HEK293 (cell line): ENCODE measurements around the gene ALDOA.

Experiments used
- ELK4 ChIP-seq: IDR thresholded peaks from 2 replicates; pipeline ENCODE4 v1.6.1; 2011; ENCODE audit warnings: mild to moderate bottlenecking, low read depth, low read length, borderline replicate concordance
- GFI1B ChIP-seq: fragments of 450-650 bp; formaldehyde crosslinking; IDR thresholded peaks from 2 replicates; pipeline ENCODE4 v1.5.1; 2016; ENCODE audit warnings: missing biosample characterization, missing genetic modification characterization
- KLF1 ChIP-seq: fragments of 450-650 bp; formaldehyde crosslinking; IDR thresholded peaks from 2 replicates; pipeline ENCODE4 v1.5.1; 2016; ENCODE audit warnings: missing biosample characterization, missing genetic modification characterization
- KLF7 ChIP-seq: fragments of 450-650 bp; formaldehyde crosslinking; IDR thresholded peaks from 2 replicates; pipeline ENCODE4 v1.5.1; 2016; ENCODE audit warnings: missing biosample characterization, missing genetic modification characterization, borderline replicate concordance
- KLF8 ChIP-seq: fragments of 450-650 bp; formaldehyde crosslinking; IDR thresholded peaks from 2 replicates; pipeline ENCODE4 v1.5.1; 2016; ENCODE audit warnings: missing biosample characterization, missing genetic modification characterization
- OVOL3 ChIP-seq: fragments of 450-650 bp; formaldehyde crosslinking; IDR thresholded peaks from 2 replicates; pipeline ENCODE4 v1.5.1; 2016; ENCODE audit warnings: missing biosample characterization, missing genetic modification characterization
- SALL2 ChIP-seq: fragments of 450-650 bp; formaldehyde crosslinking; IDR thresholded peaks from 2 replicates; pipeline ENCODE4 v1.5.0; 2017; ENCODE audit warnings: missing biosample characterization, mild to moderate bottlenecking, missing genetic modification characterization, borderline replicate concordance
- ZBTB21 ChIP-seq: fragments of 450-650 bp; formaldehyde crosslinking; IDR thresholded peaks from 2 replicates; pipeline ENCODE4 v1.5.1; 2017; ENCODE audit warnings: missing biosample characterization, missing genetic modification characterization
- ZEB2 ChIP-seq: fragments of 450-650 bp; formaldehyde crosslinking; IDR thresholded peaks from 2 replicates; pipeline ENCODE4 v1.5.1; 2016; ENCODE audit warnings: missing biosample characterization, missing genetic modification characterization
- ZFHX2 ChIP-seq: fragments of 450-650 bp; formaldehyde crosslinking; conservative IDR thresholded peaks from 2 replicates; pipeline ENCODE4 v1.5.1; 2016; ENCODE audit warnings: missing biosample characterization, missing genetic modification characterization
- ZFP69B ChIP-seq: fragments of 450-650 bp; formaldehyde crosslinking; IDR thresholded peaks from 2 replicates; pipeline ENCODE4 v1.5.1; 2016; ENCODE audit warnings: missing biosample characterization, missing genetic modification characterization
- ZIC2 ChIP-seq: fragments of 450-650 bp; formaldehyde crosslinking; IDR thresholded peaks from 2 replicates; pipeline ENCODE4 v1.5.1; 2016; ENCODE audit warnings: missing biosample characterization, missing genetic modification characterization
- ZNF132 ChIP-seq: fragments of 450-650 bp; formaldehyde crosslinking; IDR thresholded peaks from 2 replicates; pipeline ENCODE4 v1.5.1; 2017; ENCODE audit warnings: missing biosample characterization, missing genetic modification characterization, borderline replicate concordance
- ZNF133 ChIP-seq: fragments of 450-650 bp; formaldehyde crosslinking; IDR thresholded peaks from 2 replicates; pipeline ENCODE4 v1.5.1; 2016; ENCODE audit warnings: missing biosample characterization, missing genetic modification characterization
- ZNF138 ChIP-seq: fragments of 450-650 bp; formaldehyde crosslinking; IDR thresholded peaks from 2 replicates; pipeline ENCODE4 v1.5.1; 2016; ENCODE audit warnings: missing biosample characterization, missing genetic modification characterization, borderline replicate concordance
- ZNF155 ChIP-seq: fragments of 450-650 bp; formaldehyde crosslinking; IDR thresholded peaks from 2 replicates; pipeline ENCODE4 v1.5.1; 2016; ENCODE audit warnings: missing biosample characterization, missing genetic modification characterization
- ZNF174 ChIP-seq: fragments of 450-650 bp; formaldehyde crosslinking; IDR thresholded peaks from 2 replicates; pipeline ENCODE4 v1.5.0; 2017; ENCODE audit warnings: missing biosample characterization, mild to moderate bottlenecking, missing genetic modification characterization
- ZNF184 ChIP-seq: fragments of 450-650 bp; IDR thresholded peaks from 2 replicates; pipeline ENCODE4 v1.5.1; 2018; ENCODE audit warnings: missing biosample characterization, mild to moderate bottlenecking, missing genetic modification characterization
- ZNF2 ChIP-seq: fragments of 450-650 bp; formaldehyde crosslinking; IDR thresholded peaks from 2 replicates; pipeline ENCODE4 v1.5.1; 2016; ENCODE audit warnings: missing biosample characterization, missing genetic modification characterization
- ZNF24 ChIP-seq: fragments of 450-650 bp; formaldehyde crosslinking; IDR thresholded peaks from 2 replicates; pipeline ENCODE4 v1.5.1; 2016; ENCODE audit warnings: missing biosample characterization, missing genetic modification characterization
- ZNF274 ChIP-seq, 2 experiments: fragments of 200-500 bp in 1 of 2; fragments of 450-650 bp in 1 of 2; sonication (Bioruptor generic) in 1 of 2; formaldehyde crosslinking in 1 of 2; IDR thresholded peaks; 2 replicates each; pipeline versions ENCODE4 v1.5.1 to v1.6.1; 2014 to 2016; ENCODE audit warnings: borderline replicate concordance in 1 of 2, inconsistent platforms in 1 of 2, low read length in 1 of 2, missing biosample characterization in 1 of 2, missing genetic modification characterization in 1 of 2
- ZNF324 ChIP-seq: fragments of 450-650 bp; formaldehyde crosslinking; IDR thresholded peaks from 2 replicates; pipeline ENCODE4 v1.5.1; 2016; ENCODE audit warnings: missing biosample characterization, missing genetic modification characterization
- ZNF391 ChIP-seq: fragments of 450-650 bp; formaldehyde crosslinking; IDR thresholded peaks from 2 replicates; pipeline ENCODE4 v1.5.1; 2016; ENCODE audit warnings: low read depth, missing biosample characterization, missing genetic modification characterization, borderline replicate concordance
- ZNF404 ChIP-seq: fragments of 450-650 bp; formaldehyde crosslinking; IDR thresholded peaks from 2 replicates; pipeline ENCODE4 v1.5.1; 2017; ENCODE audit warnings: missing biosample characterization, missing genetic modification characterization
- ZNF426 ChIP-seq: fragments of 450-650 bp; formaldehyde crosslinking; IDR thresholded peaks from 2 replicates; pipeline ENCODE4 v1.5.1; 2017; ENCODE audit warnings: missing biosample characterization, missing genetic modification characterization, mild to moderate bottlenecking, inconsistent platforms, moderate library complexity
- ZNF449 ChIP-seq: fragments of 450-650 bp; formaldehyde crosslinking; IDR thresholded peaks from 2 replicates; pipeline ENCODE4 v1.5.1; 2017; ENCODE audit warnings: missing biosample characterization, mild to moderate bottlenecking, missing genetic modification characterization, moderate library complexity
- ZNF514 ChIP-seq: fragments of 450-650 bp; formaldehyde crosslinking; IDR thresholded peaks from 2 replicates; pipeline ENCODE4 v1.5.1; 2016; ENCODE audit warnings: missing biosample characterization, missing genetic modification characterization
- ZNF530 ChIP-seq: fragments of 450-650 bp; formaldehyde crosslinking; IDR thresholded peaks from 2 replicates; pipeline ENCODE4 v1.5.1; 2016; ENCODE audit warnings: low read depth, missing biosample characterization, missing genetic modification characterization
- ZNF600 ChIP-seq: fragments of 450-650 bp; formaldehyde crosslinking; IDR thresholded peaks from 2 replicates; pipeline ENCODE4 v1.5.1; 2016; ENCODE audit warnings: missing biosample characterization, missing genetic modification characterization
- ZNF623 ChIP-seq: fragments of 450-650 bp; formaldehyde crosslinking; IDR thresholded peaks from 2 replicates; pipeline ENCODE4 v1.5.1; 2016; ENCODE audit warnings: missing biosample characterization, missing genetic modification characterization
- ZNF645 ChIP-seq: fragments of 450-650 bp; formaldehyde crosslinking; IDR thresholded peaks from 2 replicates; pipeline ENCODE4; 2016; ENCODE audit warnings: missing biosample characterization, missing genetic modification characterization
- ZNF654 ChIP-seq: fragments of 450-650 bp; formaldehyde crosslinking; IDR thresholded peaks from 2 replicates; pipeline ENCODE4 v1.5.1; 2016; ENCODE audit warnings: low read depth, missing biosample characterization, missing genetic modification characterization
- ZNF670 ChIP-seq: fragments of 450-650 bp; formaldehyde crosslinking; IDR thresholded peaks from 2 replicates; pipeline ENCODE4 v1.5.1; 2016; ENCODE audit warnings: missing biosample characterization, missing genetic modification characterization, low read depth
- ZNF776 ChIP-seq: fragments of 450-650 bp; formaldehyde crosslinking; IDR thresholded peaks from 2 replicates; pipeline ENCODE4 v1.5.0; 2017; ENCODE audit warnings: missing biosample characterization, missing genetic modification characterization, borderline replicate concordance
- ZNF785 ChIP-seq: fragments of 450-650 bp; formaldehyde crosslinking; IDR thresholded peaks from 2 replicates; pipeline ENCODE4 v1.5.1; 2016; ENCODE audit warnings: missing biosample characterization, missing genetic modification characterization
- ZNF792 ChIP-seq: fragments of 450-650 bp; formaldehyde crosslinking; IDR thresholded peaks from 2 replicates; pipeline ENCODE4 v1.5.1; 2016; ENCODE audit warnings: missing biosample characterization, missing genetic modification characterization
- ZSCAN23 ChIP-seq: fragments of 450-650 bp; formaldehyde crosslinking; IDR thresholded peaks from 2 replicates; pipeline ENCODE4 v1.5.1; 2016; ENCODE audit warnings: missing biosample characterization, missing genetic modification characterization
- ZXDB ChIP-seq: fragments of 450-650 bp; formaldehyde crosslinking; IDR thresholded peaks from 2 replicates; pipeline ENCODE4 v1.5.1; 2016; ENCODE audit warnings: missing biosample characterization, missing genetic modification characterization

The ALDOA gene

GRCh38 chr16:30065102-30065942 lies at the start of gene ALDOA (continued):
- TF ChIP-seq ELK4 (peak; percentile 81; the same call in 1 of the 2 replicates), KLF8 (tag by site-specific recombination) (peak; percentile 93), ZNF776 (tag by site-specific recombination) (no peak), GFI1B (tag by site-specific recombination) (no peak), ZSCAN23 (tag by site-specific recombination) (peak; percentile 71), SALL2 (tag by site-specific recombination) (no peak), ZNF530 (tag by site-specific recombination) (no peak), ZNF404 (tag by site-specific recombination) (no peak), ZNF623 (0 out of 2 replicates have a peak, but pooled peaks have one; percentile 4), ZNF174 (no peak), ZNF138 (tag by site-specific recombination) (no peak), ZNF324 (tag by site-specific recombination) (peak; percentile 95), ZIC2 (tag by site-specific recombination) (peak; percentile 91), ZNF184 (tag by site-specific recombination) (0 out of 2 replicates have a peak, but pooled peaks have one; percentile 20), OVOL3 (tag by site-specific recombination) (peak; percentile 90), ZNF670 (tag by site-specific recombination) (no peak), ZNF645 (tag by site-specific recombination) (no peak), KLF7 (tag by site-specific recombination) (peak; percentile 89), ZNF2 (tag by site-specific recombination) (peak; percentile 91), KLF1 (tag by site-specific recombination) (peak; percentile 88), ZNF426 (tag by site-specific recombination) (no peak), ZEB2 (tag by site-specific recombination) (peak; percentile 99), ZXDB (tag by site-specific recombination) (peak; percentile 98), ZNF133 (tag by site-specific recombination) (no peak), ZBTB21 (tag by site-specific recombination) (peak; percentile 37; the same call in 1 of the 2 replicates), ZNF274 (IDR thresholded peaks at IDR 0.05; ENCODE audit: low read length) (no peak), ZNF274 (tag by site-specific recombination; IDR thresholded peaks at IDR 0.05; ENCODE audit: borderline replicate concordance) (no peak), ZNF514 (tag by site-specific recombination) (no peak), ZNF132 (tag by site-specific recombination) (no peak), ZFP69B (tag by site-specific recombination) (peak; percentile 71), ZNF600 (tag by site-specific recombination) (peak; percentile 98), ZNF24 (tag by site-specific recombination) (peak; percentile 97), ZNF785 (tag by site-specific recombination) (peak; percentile 89; the same call in 1 of the 2 replicates), ZNF654 (tag by site-specific recombination) (no peak), ZNF155 (tag by site-specific recombination) (no peak), ZNF792 (tag by site-specific recombination) (peak; percentile 89; the same call in 1 of the 2 replicates), ZNF449 (tag by site-specific recombination) (peak; percentile 53; the same call in 1 of the 2 replicates), ZNF391 (tag by site-specific recombination) (peak; percentile 80; the same call in 1 of the 2 replicates), ZFHX2 (peak; percentile 63)
